Heart left ventricle (tissue), 16 donors: Measurements from ENCODE around the gene WWTR1. TPM values are rescaled to one million over a fixed set of nuclear protein-coding genes. Genes with fewer than 3 reads are reported as not detected.

Experiments used
- ATAC-seq, 4 donors: fragments of 200-7000 bp; cut with Tn5 transposase; one replicate each; pipeline ENCODE4 v1.9.1; 2020 to 2022; ENCODE audit warnings: moderate library complexity in 4 of 4, mild to moderate bottlenecking in 3 of 4, moderate number of reproducible peaks in 1 of 4
- DNase-seq, 5 donors: peaks; one replicate each; pipeline ENCODE4 v3.0.0-alpha.2; 2020
- H3K27ac ChIP-seq, 12 donors: fragments of 200-600 bp; sonication (generic) in 4 of 12; one replicate each; pipeline versions ENCODE4 v1.5.0 to v1.8.0; 2016 to 2022; ENCODE audit warnings: mild to moderate bottlenecking in 2 of 12
- H3K27me3 ChIP-seq, 9 donors: fragments of 200-600 bp; sonication (generic) in 2 of 9; one replicate each; pipeline versions ENCODE4 v1.5.1 to v1.8.0; 2016 to 2022; ENCODE audit warnings: mild to moderate bottlenecking in 3 of 9
- H3K36me3 ChIP-seq, 9 donors: fragments of 200-600 bp; sonication (generic) in 2 of 9; one replicate each; pipeline versions ENCODE4 v1.5.0 to v1.8.0; 2018 to 2022; ENCODE audit warnings: mild to moderate bottlenecking in 2 of 9
- H3K4me1 ChIP-seq, 12 donors: fragments of 200-600 bp; sonication (generic) in 4 of 12; one replicate each; pipeline versions ENCODE4 v1.5.0 to v1.8.0; 2016 to 2022; ENCODE audit warnings: mild to moderate bottlenecking in 3 of 12
- H3K4me3 ChIP-seq, 12 donors: fragments of 200-600 bp; sonication (generic) in 4 of 12; one replicate each; pipeline versions ENCODE4 v1.5.0 to v1.8.0; 2017 to 2022; ENCODE audit warnings: mild to moderate bottlenecking in 9 of 12, moderate library complexity in 4 of 12
- H3K9me3 ChIP-seq, 12 donors: fragments of 200-600 bp; sonication (generic) in 4 of 12; one replicate each; pipeline versions ENCODE4 v1.5.0 to v1.8.0; 2016 to 2022; ENCODE audit warnings: mild to moderate bottlenecking in 1 of 12
- POLR2A ChIP-seq, 2 donors: fragments of 450-650 bp; IDR thresholded peaks; one replicate each; pipeline ENCODE4 v1.6.1; 2017; ENCODE audit warnings: antibody characterized with exemption in 2 of 2, mild to moderate bottlenecking in 2 of 2, moderate library complexity in 2 of 2
- WGBS, 4 donors: extraction: QIAGEN DNeasy Blood & Tissue Kit in 2 of 4; methylation state at CpG; one replicate each; pipeline versions ENCODE4 v1.1.5 to v1.1.7; 2013 to 2018; 5-methylcytosine and 5-hydroxymethylcytosine counted together
- intact Hi-C, 10 donors: fragments of 100-400 bp; cut with DNase I; formaldehyde crosslinking; loops; one replicate each; pipeline versions ENCODE4 v1.11.1 to v1.14.2; 2022
- polyA plus RNA-seq, 2 donors: library from polyadenylated mRNA; stranded (reverse); fragments of 200-250 nt; gene quantifications; one replicate each; pipeline ENCODE4 v1.2.3, GENCODE V29; 2013
- total RNA-seq, 9 donors: library from RNA; depleted of rRNA in 2 of 9; stranded (reverse); fragments of >200 nt in 2 of 9; fragmentation: NEBNext Ultra II Directional in 3 of 9; extraction: Animal tissue kit (Norgen Biotek cat#: 25700) in 3 of 9; gene quantifications; one replicate each; pipeline versions ENCODE4 v1.1.0 to v1.2.4, GENCODE V29; 2016 to 2023
- TF ChIP-seq, protein P1 (sequence below), 12 donors: fragments of 200-600 bp; sonication (generic) in 4 of 12; IDR thresholded peaks; one replicate each; pipeline versions ENCODE4 v1.5.0 to v1.8.0; 2018 to 2022; ENCODE audit warnings: antibody characterized with exemption in 12 of 12, mild to moderate bottlenecking in 5 of 12
- donor health status: ischemic (EF 13 %, LVEDD 7.1; RV severe dilation, severe dysfunction).
- donor health status: healthy with polysubstance abuse.
- donor health status: DM: no; HTN: yes; CAD: no.
- donor health status: DM: no; HTN: no; CAD: no.
- donor health status: ischemic (EF 25% LVEDD 6.9; RV normal size, moderate dysfunction).
- donor health status: ischemic (EF 25% LVEDD 5.7; RV mildly dilated, moderate dysfunction).
- donor health status: healthy.
- donor health status: DM: yes; HTN: yes; CAD: no.
- donor health status: ischemic (EF 35%, LVEDD 5.7; RV mildly dilated, moderate dysfunction).
- donor health status: nonischemic (EF 11% LVEDD 7.7; RV severe dilation, severe dysfunction).
- donor health status: DM: yes; HTN: yes; CAD: no.
- donor health status: PGD.
- donor health status: ischemic (EF 29% LVEDD 5.4; RV normal size, mild dysfunction).
- donor health status: nonischemic (EF 23%, LVEDD 6.1; RV moderate dilation, normal function).

The WWTR1 gene
- total and polyA plus RNA-seq, 11 donors, result 14.5 to 71.7 (median 41.2) TPM

DNA sequence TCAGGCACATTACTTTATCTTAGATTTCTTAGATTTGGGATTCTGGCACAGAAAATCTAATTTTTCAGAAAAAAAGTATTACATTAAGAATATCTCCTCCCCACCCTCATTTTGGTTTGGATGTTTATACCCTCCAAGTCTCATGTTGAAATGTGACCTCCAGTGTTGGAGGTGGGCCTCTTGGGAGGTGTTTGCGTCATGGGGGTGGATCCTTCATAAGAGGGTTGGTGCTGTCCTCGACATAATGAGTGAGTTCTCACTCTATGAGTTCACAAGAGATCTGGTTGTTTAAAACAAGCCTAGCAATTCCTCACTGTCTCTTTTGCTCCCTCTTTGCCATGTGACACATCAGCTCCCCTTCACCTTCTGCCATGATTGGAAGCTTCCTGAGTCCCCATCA is 45.6 kb upstream of the WWTR1 start:
- 70 to 88% (median 85%) methylated on average over 2 of the region's 2 CpGs for WGBS, 4 donors
- TF ChIP-seq POLR2A (IDR thresholded peaks at IDR 0.05), result no peak
- TF ChIP-seq, protein P1, sequence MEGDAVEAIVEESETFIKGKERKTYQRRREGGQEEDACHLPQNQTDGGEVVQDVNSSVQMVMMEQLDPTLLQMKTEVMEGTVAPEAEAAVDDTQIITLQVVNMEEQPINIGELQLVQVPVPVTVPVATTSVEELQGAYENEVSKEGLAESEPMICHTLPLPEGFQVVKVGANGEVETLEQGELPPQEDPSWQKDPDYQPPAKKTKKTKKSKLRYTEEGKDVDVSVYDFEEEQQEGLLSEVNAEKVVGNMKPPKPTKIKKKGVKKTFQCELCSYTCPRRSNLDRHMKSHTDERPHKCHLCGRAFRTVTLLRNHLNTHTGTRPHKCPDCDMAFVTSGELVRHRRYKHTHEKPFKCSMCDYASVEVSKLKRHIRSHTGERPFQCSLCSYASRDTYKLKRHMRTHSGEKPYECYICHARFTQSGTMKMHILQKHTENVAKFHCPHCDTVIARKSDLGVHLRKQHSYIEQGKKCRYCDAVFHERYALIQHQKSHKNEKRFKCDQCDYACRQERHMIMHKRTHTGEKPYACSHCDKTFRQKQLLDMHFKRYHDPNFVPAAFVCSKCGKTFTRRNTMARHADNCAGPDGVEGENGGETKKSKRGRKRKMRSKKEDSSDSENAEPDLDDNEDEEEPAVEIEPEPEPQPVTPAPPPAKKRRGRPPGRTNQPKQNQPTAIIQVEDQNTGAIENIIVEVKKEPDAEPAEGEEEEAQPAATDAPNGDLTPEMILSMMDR (IDR thresholded peaks at IDR 0.05), result no peak

DNA sequence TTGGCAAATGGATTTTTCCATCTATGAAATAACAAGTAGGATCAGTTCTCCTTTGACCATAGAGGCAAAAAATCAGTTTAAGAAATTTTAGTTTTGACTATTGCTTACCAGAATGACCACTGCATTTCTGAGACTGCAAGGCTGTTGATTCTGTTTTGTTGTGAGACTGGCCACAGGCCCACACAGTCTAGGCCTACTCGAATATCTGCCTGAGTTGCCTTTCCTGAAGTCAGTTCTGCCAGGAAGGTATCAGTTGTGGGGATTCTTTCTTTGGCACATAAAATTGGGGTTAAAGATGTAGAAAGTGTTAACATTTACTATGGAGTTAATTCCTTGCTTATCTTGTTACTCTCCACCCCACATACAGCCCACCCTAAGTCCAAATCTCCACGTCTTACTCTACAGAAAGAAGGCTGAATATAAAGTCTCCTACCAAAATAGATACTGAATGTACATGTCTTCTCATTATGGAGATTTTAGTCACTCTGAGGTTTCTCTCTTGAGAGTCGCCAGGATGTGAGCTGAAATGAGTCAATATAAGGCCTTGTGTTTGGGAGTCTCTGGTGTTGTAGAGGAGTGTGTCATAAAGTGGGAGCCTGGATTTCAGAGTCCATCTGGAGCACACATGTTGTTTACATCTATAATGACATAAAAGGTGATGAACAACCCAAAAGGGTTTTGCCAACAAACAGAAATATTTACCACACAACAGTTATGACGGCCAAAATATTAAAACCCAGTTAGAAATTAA is 45.0 kb upstream of the WWTR1 start:
- Histone ChIP-seq H3K9me3 (peaks cover 0 to 13% (median 9%) of the 10 kb centered on the region in 12 donors), H3K27ac (peak overlapping the region in 9 of 12 donors; percentile 5 to 73 (median 42)), H3K36me3 (no peaks in the 10 kb centered on the region), H3K27me3 (no peaks in the 10 kb centered on the region), H3K4me3 (no peak overlapping the region), H3K4me1 (peaks cover 0 to 9% (median 0%) of the 10 kb centered on the region in 12 donors)
- DNase-seq (no peak), ATAC-seq (peak; percentile 22 to 91 (median 59))
- WGBS, 4 donors, result 65 to 80% (median 68%) methylated on average over 4 of the region's 4 CpGs
- intact Hi-C loops, result loop anchor here in 1 of 10 donors (5.0 kb wide), 1 partner anchor 41 kb away; no protein-coding TSS in a partner anchor
- TF ChIP-seq, protein P1 (IDR thresholded peaks at IDR 0.05), result no peak
- no peak for TF ChIP-seq POLR2A (IDR thresholded peaks at IDR 0.05)

More for the DNA sequence above, 45.6 kb upstream of the WWTR1 start:
- DNase-seq, result peak in 3 of 5 donors; percentile 25 to 66 (median 65)
- Histone ChIP-seq H3K4me3 (no peak overlapping the region), H3K4me1 (peaks cover 0 to 9% (median 0%) of the 10 kb centered on the region in 12 donors), H3K27ac (peak overlapping the region in 7 of 12 donors; percentile 10 to 73 (median 40)), H3K36me3 (no peaks in the 10 kb centered on the region), H3K27me3 (no peaks in the 10 kb centered on the region), H3K9me3 (peaks cover 0 to 7% (median 5%) of the 10 kb centered on the region in 12 donors)
- peak; percentile 33 to 89 (median 64) for ATAC-seq
- intact Hi-C loops, result loop anchor here in 1 of 10 donors (5.0 kb wide), 1 partner anchor 41 kb away; no protein-coding TSS in a partner anchor

DNA sequence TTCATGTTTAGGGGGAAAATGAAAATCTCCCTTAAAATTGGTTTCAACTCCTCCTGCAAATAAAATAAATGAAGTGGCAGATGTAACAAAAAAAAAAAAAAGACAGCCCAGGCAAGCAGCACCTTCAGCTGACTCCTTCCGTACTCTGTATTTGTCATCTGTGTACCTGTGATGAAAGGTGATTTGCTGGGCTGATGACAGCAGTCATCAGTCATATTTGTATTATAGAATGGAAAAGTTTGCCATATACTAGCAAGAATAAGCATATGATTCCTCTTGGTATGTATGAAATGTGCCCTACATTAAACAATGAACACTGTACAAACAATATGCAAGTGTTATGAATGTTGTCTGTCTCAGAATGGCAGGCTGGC is 44.1 kb upstream of the WWTR1 start:
- DNase-seq, result no peak
- H3K27me3 ChIP-seq, result no peaks in the 10 kb centered on the region
- no peak overlapping the region for H3K4me3 ChIP-seq
- peaks cover 0 to 6% (median 0%) of the 10 kb centered on the region in 12 donors for H3K4me1 ChIP-seq
- peak overlapping the region in 3 of 12 donors; percentile 40 to 59 (median 42) for H3K27ac ChIP-seq
- WGBS, 4 donors, result 90 to 98% (median 94%) methylated on average over 1 of the region's 1 CpG
- ATAC-seq, result no peak
- intact Hi-C loops, result loop anchor here in 1 of 10 donors (5.0 kb wide), 1 partner anchor 40 kb away; no protein-coding TSS in a partner anchor
- TF ChIP-seq, protein P1 (IDR thresholded peaks at IDR 0.05), result no peak
- no peak for TF ChIP-seq POLR2A (IDR thresholded peaks at IDR 0.05)
- H3K9me3 ChIP-seq, result peaks cover 0 to 16% (median 9%) of the 10 kb centered on the region in 12 donors
- H3K36me3 ChIP-seq, result no peaks in the 10 kb centered on the region
